Adrenal gland (tissue), 12 donors: ENCODE measurements around the gene PSMD8. TPM values are rescaled to one million over a fixed set of nuclear protein-coding genes. Genes with fewer than 3 reads are reported as not detected.
"Not testable (repeated sequence)": the region's sequence is repeated elsewhere in the genome, so short reads cannot be mapped to it uniquely, and the experiment has no call there.

Experiments used
- DNase-seq, 7 donors: peaks; one replicate each; pipeline ENCODE4 v3.0.0-alpha.2; 2019 to 2020
- H3K27ac ChIP-seq, 5 donors: fragments of 200-600 bp; sonication (generic) in 4 of 5; 1 replicate in 3 of 5; 2 replicates in 2 of 5; pipeline versions ENCODE4 v1.5.1 to v1.8.0; 2016 to 2020; ENCODE audit warnings: mild to moderate bottlenecking in 1 of 5
- H3K27me3 ChIP-seq: fragments of 200-600 bp; 2 replicates; pipeline ENCODE4 v1.8.0; 2021
- H3K36me3 ChIP-seq, 2 donors: fragments of 200-600 bp; replicated peaks in 1 of 2; 1 replicate in 1 of 2; 2 replicates in 1 of 2; pipeline versions ENCODE4 v1.5.1 to v1.8.0; 2018 to 2022
- H3K4me1 ChIP-seq, 2 donors: fragments of 200-600 bp; replicated peaks in 1 of 2; 1 replicate in 1 of 2; 2 replicates in 1 of 2; pipeline versions ENCODE4 v1.5.1 to v1.8.0; 2018 to 2021
- H3K4me3 ChIP-seq, 4 donors: fragments of 200-600 bp; sonication (generic) in 3 of 4; one replicate each; pipeline ENCODE4 v1.5.1; 2016 to 2018
- H3K9me3 ChIP-seq, 3 donors: fragments of 200-600 bp; sonication (generic) in 1 of 3; replicated peaks in 1 of 3; 1 replicate in 2 of 3; 2 replicates in 1 of 3; pipeline versions ENCODE4 v1.5.1 to v1.8.0; 2016 to 2021
- CTCF ChIP-seq, 6 experiments: fragments of 450-650 bp in 4 of 6; fragments of 200-600 bp in 2 of 6; sonication (generic) in 1 of 6; IDR thresholded peaks; 1 replicate in 5 of 6; 2 replicates in 1 of 6; pipeline versions ENCODE4 v1.5.1 to v1.8.0; 2016 to 2021; ENCODE audit warnings: antibody characterized with exemption in 6 of 6, mild to moderate bottlenecking in 2 of 6, moderate library complexity in 1 of 6
- POLR2A ChIP-seq, 2 donors: fragments of 450-650 bp; IDR thresholded peaks; one replicate each; pipeline ENCODE4 v1.6.1; 2017; ENCODE audit warnings: antibody characterized with exemption in 2 of 2, mild to moderate bottlenecking in 2 of 2, moderate library complexity in 1 of 2
- WGBS, 4 donors: extraction: QIAGEN DNeasy Blood & Tissue Kit in 2 of 4; methylation state at CpG; one replicate each; pipeline versions ENCODE4 v1.1.5 to v1.1.7; 2013 to 2017; 5-methylcytosine and 5-hydroxymethylcytosine counted together
- intact Hi-C, 2 donors: fragments of 100-400 bp; cut with DNase I; formaldehyde crosslinking; loops; one replicate each; pipeline versions ENCODE4 v1.14.1 to v1.15.0; 2022 to 2023
- polyA plus RNA-seq, 3 donors: library from polyadenylated mRNA; stranded (reverse); fragments of 200-250 nt in 2 of 3; fragments of 350-450 nt in 1 of 3; fragmentation: Illumina TruSeq in 1 of 3; extraction: RNeasy Lipid Tissue Mini Kit (QIAGEN cat#74804) in 1 of 3; gene quantifications; one replicate each; pipeline ENCODE4 v1.2.3, GENCODE V29; 2013 to 2014
- total RNA-seq, 9 donors: library from RNA; depleted of rRNA in 4 of 9; stranded (reverse); fragments of >200 nt in 4 of 9; fragments of 120-200 nt in 1 of 9; fragmentation: NEBNext Ultra II Directional in 1 of 9; extraction: Animal tissue kit (Norgen Biotek cat#: 25700) in 1 of 9; gene quantifications; one replicate each; pipeline versions ENCODE4 v1.1.0 to v1.2.4, GENCODE V29; 2013 to 2023
- donor health status: healthy with polysubstance abuse.
- donor health status: Bipolar disorder and iron deficiency.
- donor health status: DM: yes; HTN: yes; CAD: no.
- donor health status: DM: no; HTN: no; CAD: no.
- donor health status: DM: no; HTN: no; CAD: no.
- donor health status: DM: yes; HTN: yes; CAD: no.

The PSMD8 gene
- total and polyA plus RNA-seq, 12 donors: 53.1 to 330 (median 205) TPM

DNA sequence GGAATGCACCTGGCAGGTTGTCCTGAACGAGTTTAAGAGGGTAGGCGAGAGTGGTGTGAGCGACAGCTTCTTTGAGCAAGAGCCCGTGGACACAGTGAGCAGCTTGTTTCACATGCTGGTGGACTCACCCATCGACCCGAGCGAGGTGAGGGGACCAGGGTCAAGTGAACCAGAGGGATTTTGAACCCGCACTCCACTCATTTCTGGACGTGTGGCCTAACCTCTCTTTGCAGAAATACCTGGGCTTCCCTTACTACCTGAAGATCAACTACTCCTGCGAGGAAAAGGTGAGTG is 37.1 kb upstream of the PSMD8 start:
- Histone ChIP-seq H3K4me3 (peak overlapping the region in 2 of 4 donors; percentile 64 to 89), H3K36me3 (no peaks in the 10 kb centered on the region), H3K27ac (peak overlapping the region in 3 of 5 donors; percentile 94 to 97 (median 95)), H3K4me1 (peaks cover 0 to 5% of the 10 kb centered on the region in 2 donors), H3K9me3 (no peaks in the 10 kb centered on the region), H3K27me3 (no peaks in the 10 kb centered on the region)
- TF ChIP-seq POLR2A (IDR thresholded peaks at IDR 0.05) (no peak), CTCF (IDR thresholded peaks at IDR 0.05) (no peak)
- no peak for DNase-seq
- intact Hi-C loops: loop anchor here in 1 of 2 donors (5.0 kb wide), 1 partner anchor 35 kb away; the partner anchor contains the start of gene PSMD8
- 56 to 69% (median 58%) methylated on average over 8 to 10 of the region's 10 CpGs for WGBS, 4 donors

GRCh38 chr19:38339011-38339410 is 35.4 kb upstream of the PSMD8 start:
- H3K36me3 ChIP-seq, H3K4me1 ChIP-seq, H3K27ac ChIP-seq, DNase-seq, H3K9me3 ChIP-seq, H3K4me3 ChIP-seq, H3K27me3 ChIP-seq: not testable (repeated sequence)
- intact Hi-C loops: loop anchor here in 1 of 2 donors (5.0 kb wide), 1 partner anchor 33 kb away; the partner anchor contains the start of gene PSMD8
- 68 to 81% (median 76%) methylated on average over 4 of the region's 4 CpGs for WGBS, 4 donors

DNA sequence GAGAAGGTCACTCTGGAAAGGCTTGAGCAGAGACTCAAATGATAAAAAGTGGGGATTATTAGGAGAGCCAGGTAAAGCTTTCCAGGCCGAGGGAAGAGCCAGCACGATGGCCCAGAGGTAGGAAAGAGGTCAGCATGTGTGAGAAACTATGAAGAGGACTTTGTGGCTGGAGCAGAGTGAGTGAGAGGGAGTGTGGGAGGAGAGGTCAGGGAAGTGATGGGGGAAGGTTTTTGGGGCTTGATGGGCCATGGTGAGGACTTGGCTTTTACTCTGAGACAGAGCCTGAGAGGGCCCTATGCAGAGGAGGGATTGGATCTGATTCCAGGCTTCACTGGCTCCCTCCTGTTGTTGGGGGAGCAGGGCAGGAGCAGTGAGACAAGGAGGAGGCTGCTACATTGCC is 33.4 kb upstream of the PSMD8 start:
- intact Hi-C loops: no loop called here
- 86 to 97% (median 94%) methylated on average over 2 of the region's 2 CpGs for WGBS, 4 donors
- Histone ChIP-seq H3K27me3 (no peaks in the 10 kb centered on the region), H3K4me3 (no peak overlapping the region), H3K36me3 (no peaks in the 10 kb centered on the region), H3K4me1 (peaks cover 0 to 5% of the 10 kb centered on the region in 2 donors), H3K27ac (no peak overlapping the region), H3K9me3 (no peaks in the 10 kb centered on the region)
- no peak for TF ChIP-seq POLR2A (IDR thresholded peaks at IDR 0.05)
- TF ChIP-seq CTCF (IDR thresholded peaks at IDR 0.05): no peak
- DNase-seq: no peak

GRCh38 chr19:38346837-38347236 is 27.5 kb upstream of the PSMD8 start:
- Histone ChIP-seq H3K4me3 (no peak overlapping the region), H3K36me3 (no peaks in the 10 kb centered on the region)

More at GRCh38 chr19:38346837-38347236, 27.5 kb upstream of the PSMD8 start:
- TF ChIP-seq CTCF (IDR thresholded peaks at IDR 0.05): no peak
- no peak for TF ChIP-seq POLR2A (IDR thresholded peaks at IDR 0.05)
- H3K27me3 ChIP-seq: no peaks in the 10 kb centered on the region
- WGBS, 4 donors: 84 to 95% (median 90%) methylated on average over 4 of the region's 4 CpGs
- H3K4me1 ChIP-seq: no peaks in the 10 kb centered on the region
- H3K27ac ChIP-seq: no peak overlapping the region
- no peak for DNase-seq
- intact Hi-C loops: no loop called here
- H3K9me3 ChIP-seq: no peaks in the 10 kb centered on the region
